Fibroblast of the aortic adventitia (primary cell): ENCODE measurements around the gene ATP6V0B. TPM values are rescaled to one million over a fixed set of nuclear protein-coding genes. Genes with fewer than 3 reads are reported as not detected.

Experiments
- DNase-seq: peaks from one replicate; pipeline ENCODE4 v3.0.0-alpha.2; 2010; ENCODE audit warnings: low read depth
- H3K4me3 ChIP-seq: 2 replicates; pipeline ENCODE4 v1.5.1; 2011; ENCODE audit warnings: low read depth, mild to moderate bottlenecking, control low read depth, low read length, moderate library complexity
- CTCF ChIP-seq: IDR thresholded peaks from 2 replicates; pipeline ENCODE4 v1.5.1; 2011; ENCODE audit warnings: mild to moderate bottlenecking, low read length, control low read depth, inconsistent platforms; ENCODE audit not compliant: insufficient read depth
- total RNA-seq: library from RNA; depleted of rRNA; stranded (reverse); fragments of >200 nt; gene quantifications from 2 replicates; pipeline ENCODE4 v1.2.3, GENCODE V29; 2012; ENCODE audit warnings: low replicate concordance

Gene ATP6V0B
- total RNA-seq, 1 donor: 53.1 TPM

GRCh38 chr1:43937179-43937865 is 37.4 kb upstream of the ATP6V0B start:
- no peak for TF ChIP-seq CTCF
- no peak for DNase-seq
- no peak overlapping the region for H3K4me3 ChIP-seq

DNA sequence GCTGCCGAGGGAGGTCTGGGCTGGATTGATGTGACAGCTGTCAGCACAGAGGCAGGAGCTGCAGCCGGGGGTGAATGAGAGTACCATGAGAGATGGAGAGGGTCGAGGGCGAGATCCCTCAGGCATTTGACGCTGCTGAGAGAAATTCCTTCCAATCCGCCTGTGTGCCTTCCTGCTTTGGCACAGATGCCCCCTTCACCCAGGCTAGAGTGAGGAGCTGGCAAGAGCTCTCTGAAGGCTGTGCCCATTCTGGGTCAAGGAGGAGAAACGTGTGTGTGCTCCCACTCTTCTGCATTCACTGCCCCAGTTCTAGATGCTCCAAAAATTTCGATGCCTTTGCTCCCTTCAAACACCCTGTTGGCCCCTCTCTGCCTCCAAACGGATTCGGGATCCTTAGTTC is 36.4 kb upstream of the ATP6V0B start:
- no peak overlapping the region for H3K4me3 ChIP-seq
- TF ChIP-seq CTCF: no peak
- DNase-seq: no peak

- H3K4me3 ChIP-seq: no peak overlapping the region
- DNase-seq: no peak
- TF ChIP-seq CTCF: no peak
Measured at GRCh38 chr1:43938892-43939587, 35.7 kb upstream of the ATP6V0B start.

- no peak for DNase-seq
- no peak for TF ChIP-seq CTCF
- H3K4me3 ChIP-seq: no peak overlapping the region
Measured at GRCh38 chr1:43942411-43942810, 32.3 kb upstream of the ATP6V0B start.

DNA sequence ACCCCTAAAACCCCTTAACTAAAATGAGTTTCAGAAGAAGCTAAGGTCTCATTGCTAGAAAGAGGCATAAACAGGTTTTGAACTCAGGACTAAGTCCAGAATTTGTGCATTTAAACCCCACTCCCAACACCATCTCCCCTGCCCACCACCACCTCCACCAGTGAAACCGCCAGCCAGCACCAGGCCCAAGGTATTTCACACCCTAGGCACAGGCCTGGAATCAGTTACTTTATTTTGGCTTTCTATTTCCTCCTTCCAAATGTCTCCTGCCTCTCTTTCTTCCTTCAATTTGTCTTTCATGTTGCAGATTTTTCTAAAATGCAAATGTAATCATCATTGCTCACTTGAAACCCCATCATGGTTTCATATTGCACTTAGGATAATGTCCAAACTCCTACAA is 29.9 kb upstream of the ATP6V0B start:
- no peak for TF ChIP-seq CTCF
- DNase-seq: no peak
- no peak overlapping the region for H3K4me3 ChIP-seq

DNA sequence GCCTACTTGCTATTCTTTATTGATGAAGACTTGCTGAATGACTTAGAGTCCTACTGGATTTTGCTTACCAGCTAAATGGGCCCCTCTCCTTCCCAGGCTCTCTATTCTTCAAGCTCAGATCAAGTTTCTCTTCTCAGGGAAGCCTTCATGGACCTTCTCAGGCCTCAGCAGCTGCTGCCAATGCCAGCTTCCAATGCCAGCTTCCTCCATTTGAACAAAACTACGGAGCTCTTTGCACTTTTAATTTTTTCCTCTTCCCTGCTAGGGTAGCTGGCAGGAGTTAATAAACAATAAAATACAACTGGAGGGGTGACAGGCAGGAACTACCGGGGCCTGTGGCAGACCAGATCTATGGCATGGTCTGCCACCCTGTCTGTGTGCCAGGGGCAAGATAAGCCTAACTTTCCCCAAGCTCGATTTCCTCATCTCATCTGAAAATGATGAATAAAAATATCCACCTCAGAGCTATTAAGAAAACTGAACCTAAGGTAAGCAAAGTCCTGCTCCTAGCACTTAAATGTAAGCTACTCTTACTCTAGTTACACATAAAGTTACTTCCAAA is 29.0 kb upstream of the ATP6V0B start:
- no peak for DNase-seq
- peak overlapping the region; percentile 96 for H3K4me3 ChIP-seq
- no peak for TF ChIP-seq CTCF
